ENCODE data around the gene RGMB.

RGMB gene

GRCh38 chr5:98827161-98827560, 53.7 kb downstream of the RGMB start:
- no peak for DNase-seq (ENCODE audit: low read depth in 3 of 3)

- DNase-seq (ENCODE audit: low read depth in 3 of 3), result no peak
These were observed 54.3 kb downstream of the RGMB start for GRCh38 chr5:98827588-98828284.

- DNase-seq (ENCODE audit: low read depth in 3 of 3), result no peak
These were observed 62.7 kb downstream of the RGMB start for GRCh38 chr5:98836175-98836574.

- DNase-seq (ENCODE audit: low read depth in 3 of 3), result no peak
These were observed 66.3 kb downstream of the RGMB start for GRCh38 chr5:98839469-98840383.

- no peak for DNase-seq (ENCODE audit: low read depth in 3 of 3)
These were observed 67.5 kb downstream of the RGMB start for GRCh38 chr5:98840946-98841345.

DNA sequence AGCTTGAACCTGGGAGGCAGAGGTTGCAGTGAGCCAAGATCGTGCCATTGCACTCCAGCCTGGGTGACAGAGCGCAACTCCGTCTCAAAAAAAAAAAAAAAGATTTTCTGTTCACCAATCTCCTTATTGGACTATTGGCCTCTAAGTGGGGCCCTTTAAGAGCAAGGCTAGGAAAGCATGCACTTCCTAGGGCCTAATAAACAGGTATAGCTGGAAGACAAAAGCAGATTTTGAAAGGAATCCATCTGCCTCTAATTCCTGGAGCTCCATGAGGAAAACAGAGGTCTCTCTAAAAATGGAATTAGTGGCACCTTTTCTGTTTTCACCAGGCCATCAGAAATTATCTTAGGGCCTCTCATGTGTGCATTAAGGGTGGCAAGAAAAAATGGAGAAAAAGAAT, 70.0 kb downstream of the RGMB start:
- no peak for DNase-seq (ENCODE audit: low read depth in 3 of 3)

DNA sequence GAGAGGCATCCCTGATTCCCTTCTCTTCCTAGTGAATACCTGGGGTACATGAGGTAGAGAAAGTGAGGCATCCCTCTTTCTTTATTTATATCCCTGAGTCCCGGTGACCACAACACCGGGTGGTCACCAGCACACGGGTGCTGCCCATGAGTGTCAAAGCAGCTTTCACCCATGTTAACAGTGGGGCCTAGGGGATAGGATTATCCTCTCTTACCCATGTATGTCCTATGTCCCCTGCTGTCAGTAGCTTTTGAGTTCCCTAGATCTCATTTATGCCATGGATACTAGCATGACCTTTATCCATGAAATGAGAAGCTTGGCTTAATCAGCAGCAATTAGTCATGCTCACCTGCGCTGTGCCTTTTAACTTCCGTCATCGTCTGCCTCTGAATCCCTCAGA, 71.4 kb downstream of the RGMB start:
- DNase-seq (ENCODE audit: low read depth in 3 of 3), result no peak

- no peak for DNase-seq (ENCODE audit: low read depth in 3 of 3)
These were observed 72.4 kb downstream of the RGMB start for GRCh38 chr5:98845878-98846277.

Data from stimulated activated CD4-positive, alpha-beta T cell treated with anti-CD3 and anti-CD28 coated beads, TNF-alpha, amount 100 ng/mL, for 4 hours (primary cell).